Activated CD4-positive, alpha-beta T cell treated with anti-CD3 and anti-CD28 coated beads for 1 hour (primary cell): Measurements from ENCODE around the gene STAC3.

Experiments used
- DNase-seq: peaks from one replicate; pipeline ENCODE4 v3.0.0-alpha.2; 2020

Gene STAC3

GRCh38 chr12:57235728-57236131 is 15.3 kb downstream of the STAC3 start:
- no peak for DNase-seq

- DNase-seq, result no peak
Measured at GRCh38 chr12:57235017-57235727, 15.8 kb downstream of the STAC3 start.

- DNase-seq, result no peak
Measured at GRCh38 chr12:57234571-57235016, 16.4 kb downstream of the STAC3 start.

- DNase-seq, result no peak
Measured at GRCh38 chr12:57234233-57234570, 16.8 kb downstream of the STAC3 start.

GRCh38 chr12:57233357-57234232 is 17.4 kb downstream of the STAC3 start:
- DNase-seq, result no peak

- DNase-seq, result no peak
Measured at GRCh38 chr12:57232156-57232756, 18.7 kb downstream of the STAC3 start.

- no peak for DNase-seq
Measured at GRCh38 chr12:57231276-57232021, 19.5 kb downstream of the STAC3 start.

- DNase-seq, result no peak
Measured at GRCh38 chr12:57230381-57231155, 20.4 kb downstream of the STAC3 start.

GRCh38 chr12:57229634-57230380 is 21.2 kb downstream of the STAC3 start, which contains the start of gene SHMT2:
Gene SHMT2 (plus strand): TSS chr12:57229711. CDS start chr12:57229779, 68 bp downstream.
- peak; percentile 87 for DNase-seq

- no peak for DNase-seq
Measured at GRCh38 chr12:57229046-57229633, 21.8 kb downstream of the STAC3 start.

GRCh38 chr12:57227315-57228115 is 23.5 kb downstream of the STAC3 start:
- no peak for DNase-seq

GRCh38 chr12:57226588-57227314 is 24.2 kb downstream of the STAC3 start:
- no peak for DNase-seq

- no peak for DNase-seq
Measured at GRCh38 chr12:57225680-57226210, 25.2 kb downstream of the STAC3 start.

GRCh38 chr12:57224973-57225679 is 25.9 kb downstream of the STAC3 start:
- peak; percentile 49 for DNase-seq

GRCh38 chr12:57224278-57224972 is 26.6 kb downstream of the STAC3 start:
- no peak for DNase-seq

GRCh38 chr12:57223191-57224165 is 27.5 kb downstream of the STAC3 start:
- DNase-seq, result no peak
